Esophagus (tissue), 2 donors: Measurements from ENCODE around the gene TNNI2. TPM values are rescaled to one million over a fixed set of nuclear protein-coding genes. Genes with fewer than 3 reads are reported as not detected.
A peak's percentile ranks its signal among the peaks of the same experiment; 100 is the strongest.

ENCODE experiments used
- H3K27ac ChIP-seq, 2 donors: one replicate each; pipeline ENCODE4 v1.5.1; 2013; ENCODE audit warnings: low read depth in 2 of 2, mild to moderate bottlenecking in 2 of 2, inconsistent platforms in 1 of 2, low read length in 1 of 2, moderate library complexity in 1 of 2
- H3K27me3 ChIP-seq, 2 donors: one replicate each; pipeline ENCODE4 v1.6.1; 2013; ENCODE audit warnings: low read length in 2 of 2, control low read depth in 1 of 2, mild to moderate bottlenecking in 1 of 2; ENCODE audit not compliant: insufficient read depth in 2 of 2, control insufficient read depth in 1 of 2
- H3K36me3 ChIP-seq, 2 donors: one replicate each; pipeline ENCODE4 v1.6.1; 2013; ENCODE audit warnings: low read length in 1 of 2; ENCODE audit not compliant: control insufficient read depth in 2 of 2, insufficient read depth in 2 of 2
- H3K4me1 ChIP-seq, 2 donors: one replicate each; pipeline ENCODE4 v1.6.1; 2013; ENCODE audit warnings: low read length in 1 of 2; ENCODE audit not compliant: control insufficient read depth in 2 of 2, insufficient read depth in 2 of 2
- H3K4me3 ChIP-seq, 2 donors: one replicate each; pipeline ENCODE4 v1.5.1; 2013; ENCODE audit warnings: low read length in 2 of 2, mild to moderate bottlenecking in 2 of 2, low read depth in 1 of 2, moderate library complexity in 1 of 2
- H3K9me3 ChIP-seq, 2 donors: one replicate each; pipeline ENCODE4 v1.6.1; 2013; ENCODE audit warnings: mild to moderate bottlenecking in 2 of 2, low read depth in 1 of 2, low read length in 1 of 2, moderate library complexity in 1 of 2; ENCODE audit not compliant: control insufficient read depth in 2 of 2, insufficient read depth in 1 of 2
- WGBS, 2 donors: extraction: QIAGEN DNeasy Blood & Tissue Kit; methylation state at CpG; one replicate each; pipeline ENCODE4 v1.1.7; 2013; 5-methylcytosine and 5-hydroxymethylcytosine counted together
- polyA plus RNA-seq, 2 donors: library from polyadenylated mRNA; stranded (reverse); fragments of 200-250 nt; gene quantifications; one replicate each; pipeline ENCODE4 v1.2.3, GENCODE V29; 2013
- donor health status: healthy with polysubstance abuse.
- donor health status: Bipolar disorder and iron deficiency.

The TNNI2 gene
- polyA plus RNA-seq, 2 donors = 9.8 to 166 TPM

DNA sequence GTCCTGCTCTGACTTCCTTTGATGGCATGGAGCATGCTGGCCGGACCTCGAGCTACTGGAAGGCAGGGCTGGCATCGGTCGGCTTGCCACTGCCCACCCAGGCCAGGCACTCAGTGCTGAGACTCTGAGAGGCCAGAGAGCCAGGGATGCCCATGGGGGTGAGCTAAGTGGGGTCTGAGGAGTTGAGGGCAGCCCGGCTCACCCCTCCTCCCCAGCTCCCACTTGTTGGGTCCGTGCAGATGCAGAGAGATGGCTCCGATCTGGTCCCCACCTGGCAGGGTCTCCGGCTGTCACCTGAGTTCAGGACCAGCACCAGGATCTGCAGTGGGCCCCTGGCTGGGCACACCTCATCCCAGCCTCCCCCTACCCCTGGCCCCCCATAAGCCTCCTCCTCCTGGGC lies 27.4 kb downstream of the TNNI2 start:
- Histone ChIP-seq H3K27me3 (no peaks in the 10 kb centered on the region), H3K4me3 (no peak overlapping the region), H3K9me3 (no peaks in the 10 kb centered on the region), H3K36me3 (no peaks in the 10 kb centered on the region), H3K4me1 (peaks cover 11 to 32% of the 10 kb centered on the region in 2 donors), H3K27ac (no peak overlapping the region)
- WGBS, 2 donors = 84 to 93% methylated on average over 8 of the region's 8 CpGs

- Histone ChIP-seq H3K4me3 (no peak overlapping the region), H3K4me1 (peaks cover 11 to 32% of the 10 kb centered on the region in 2 donors), H3K27me3 (no peaks in the 10 kb centered on the region), H3K27ac (no peak overlapping the region), H3K36me3 (no peaks in the 10 kb centered on the region), H3K9me3 (no peaks in the 10 kb centered on the region)
- 83 to 86% methylated on average over 15 of the region's 15 CpGs for WGBS, 2 donors
These were observed 28.0 kb downstream of the TNNI2 start for GRCh38 chr11:1866776-1867175.

DNA sequence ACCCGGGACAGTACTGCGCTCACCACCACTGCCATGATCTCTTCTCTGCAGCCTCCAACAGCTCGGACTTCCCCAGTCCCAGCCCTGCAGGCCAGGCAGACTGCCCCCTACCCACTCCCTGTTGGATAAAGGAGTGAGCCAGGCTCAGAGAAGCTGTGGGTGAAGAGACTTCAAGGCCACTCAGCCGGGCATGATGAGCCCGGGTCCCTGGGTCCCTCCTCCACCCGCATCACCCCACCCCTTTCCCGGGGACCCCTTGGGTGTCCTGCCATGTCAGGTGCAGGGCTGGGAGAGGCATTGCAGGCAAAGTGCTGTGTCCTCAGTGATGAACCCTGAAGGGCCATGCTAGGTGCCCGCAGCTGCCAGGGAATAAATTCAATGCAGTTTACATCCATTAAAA lies 28.6 kb downstream of the TNNI2 start:
- no peak overlapping the region for H3K27ac ChIP-seq
- WGBS, 2 donors = 74 to 75% methylated on average over 8 of the region's 8 CpGs
- no peaks in the 10 kb centered on the region for H3K9me3 ChIP-seq
- peaks cover 11 to 32% of the 10 kb centered on the region in 2 donors for H3K4me1 ChIP-seq
- no peaks in the 10 kb centered on the region for H3K36me3 ChIP-seq
- no peaks in the 10 kb centered on the region for H3K27me3 ChIP-seq
- no peak overlapping the region for H3K4me3 ChIP-seq

GRCh38 chr11:1868056-1868635 lies 29.4 kb downstream of the TNNI2 start:
- Histone ChIP-seq H3K4me3 (no peak overlapping the region), H3K9me3 (no peaks in the 10 kb centered on the region), H3K27ac (peak overlapping the region; percentile 1 to 56), H3K36me3 (no peaks in the 10 kb centered on the region), H3K4me1 (peaks cover 11 to 31% of the 10 kb centered on the region in 2 donors), H3K27me3 (no peaks in the 10 kb centered on the region)
- WGBS, 2 donors = 80 to 90% methylated on average over 14 of the region's 14 CpGs

DNA sequence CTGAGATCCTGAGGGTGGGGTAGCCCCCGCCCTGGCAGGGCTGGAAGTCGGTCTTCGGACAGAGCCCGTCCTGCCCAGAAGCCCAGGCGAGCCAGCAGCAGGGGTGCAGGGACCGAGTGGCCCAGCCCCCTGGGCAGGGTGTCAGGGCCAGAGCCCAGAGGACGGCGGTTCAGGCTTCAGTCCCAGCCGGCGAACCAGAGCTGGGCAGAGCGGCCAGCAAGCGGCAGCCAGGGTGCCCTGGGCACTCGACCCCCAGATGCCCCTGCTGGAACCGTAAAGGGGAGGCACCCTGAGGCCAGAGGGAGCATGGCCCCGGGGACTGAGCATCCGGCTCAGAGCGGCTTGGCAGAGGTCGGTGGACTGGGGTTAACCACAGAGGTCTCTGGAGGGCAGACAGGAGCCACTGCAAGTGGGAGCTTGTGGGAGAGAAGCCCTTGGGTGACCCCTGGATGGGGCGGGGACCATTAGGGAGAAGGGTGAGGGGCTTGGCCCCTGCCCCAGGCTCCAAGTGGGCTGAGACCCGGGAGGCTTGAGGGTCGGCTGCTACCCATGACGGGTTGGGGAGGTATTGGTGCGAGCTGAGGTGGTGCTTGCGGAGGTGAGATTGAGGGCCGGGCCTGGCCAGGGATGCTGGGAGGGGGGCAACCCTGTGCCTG lies 30.0 kb downstream of the TNNI2 start:
- Histone ChIP-seq H3K27ac (peak overlapping the region; percentile 37 to 56), H3K36me3 (no peaks in the 10 kb centered on the region), H3K27me3 (no peaks in the 10 kb centered on the region), H3K9me3 (no peaks in the 10 kb centered on the region), H3K4me1 (peaks cover 11 to 25% of the 10 kb centered on the region in 2 donors), H3K4me3 (peak overlapping the region in 1 of 2 donors; percentile 35)
- 71 to 77% methylated on average over 23 to 25 of the region's 25 CpGs for WGBS, 2 donors

DNA sequence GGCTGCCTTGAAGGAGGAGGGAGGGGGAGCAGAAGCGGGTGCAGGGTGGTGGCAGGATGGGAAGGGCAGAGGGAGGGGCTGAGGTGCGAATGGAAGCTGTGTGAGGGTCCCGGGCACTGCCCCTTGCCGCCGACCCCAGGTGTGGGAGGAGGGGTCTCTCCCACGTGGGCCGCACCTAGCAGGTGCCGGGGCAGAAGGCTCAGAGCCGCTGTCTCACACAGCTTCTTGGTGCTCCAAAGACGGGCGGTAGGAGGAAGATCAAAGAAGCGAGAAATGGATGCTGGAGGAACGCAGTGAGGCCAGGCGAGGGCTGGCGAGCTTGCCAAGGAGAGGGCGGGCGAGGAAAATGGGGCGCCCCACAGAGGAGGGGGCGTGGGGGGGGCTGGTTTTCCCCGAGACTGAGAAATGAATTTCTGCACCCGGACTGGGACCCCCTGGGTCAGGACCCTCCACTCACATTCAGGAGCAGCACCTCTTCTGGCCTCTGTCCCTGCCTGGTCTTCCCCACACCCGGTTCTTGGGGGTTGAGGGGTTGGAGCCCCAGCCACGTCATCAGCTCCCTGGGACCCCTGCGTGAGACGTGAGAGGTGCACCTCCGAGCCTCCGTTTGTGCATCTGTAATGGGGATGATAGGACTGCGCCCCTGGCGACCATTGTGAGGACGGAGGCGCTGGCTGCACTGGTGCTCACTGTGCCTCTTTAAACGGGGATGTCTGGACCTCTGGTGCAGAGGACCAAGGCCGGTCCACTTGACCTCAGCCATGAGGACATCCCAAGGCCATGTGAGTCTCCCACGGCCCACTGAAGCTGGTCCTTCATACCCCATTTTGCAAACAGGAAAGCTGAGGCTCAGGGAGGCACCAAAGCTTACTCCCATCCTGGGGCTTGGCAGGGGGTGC lies 30.9 kb downstream of the TNNI2 start:
- Histone ChIP-seq H3K9me3 (no peaks in the 10 kb centered on the region), H3K27ac (peak overlapping the region in 1 of 2 donors; percentile 22), H3K4me1 (peaks cover 8 to 22% of the 10 kb centered on the region in 2 donors), H3K36me3 (no peaks in the 10 kb centered on the region), H3K27me3 (no peaks in the 10 kb centered on the region), H3K4me3 (peak overlapping the region in 1 of 2 donors; percentile 35)
- 70 to 71% methylated on average over 34 of the region's 34 CpGs for WGBS, 2 donors

GRCh38 chr11:1870326-1870696 lies 31.5 kb downstream of the TNNI2 start:
- no peaks in the 10 kb centered on the region for H3K9me3 ChIP-seq
- peak overlapping the region in 1 of 2 donors; percentile 50 for H3K4me3 ChIP-seq
- peaks cover 4 to 19% of the 10 kb centered on the region in 2 donors for H3K4me1 ChIP-seq
- no peaks in the 10 kb centered on the region for H3K27me3 ChIP-seq
- peak overlapping the region; percentile 19 to 22 for H3K27ac ChIP-seq
- H3K36me3 ChIP-seq = no peaks in the 10 kb centered on the region
- WGBS, 2 donors = 39 to 61% methylated on average over 12 of the region's 12 CpGs

DNA sequence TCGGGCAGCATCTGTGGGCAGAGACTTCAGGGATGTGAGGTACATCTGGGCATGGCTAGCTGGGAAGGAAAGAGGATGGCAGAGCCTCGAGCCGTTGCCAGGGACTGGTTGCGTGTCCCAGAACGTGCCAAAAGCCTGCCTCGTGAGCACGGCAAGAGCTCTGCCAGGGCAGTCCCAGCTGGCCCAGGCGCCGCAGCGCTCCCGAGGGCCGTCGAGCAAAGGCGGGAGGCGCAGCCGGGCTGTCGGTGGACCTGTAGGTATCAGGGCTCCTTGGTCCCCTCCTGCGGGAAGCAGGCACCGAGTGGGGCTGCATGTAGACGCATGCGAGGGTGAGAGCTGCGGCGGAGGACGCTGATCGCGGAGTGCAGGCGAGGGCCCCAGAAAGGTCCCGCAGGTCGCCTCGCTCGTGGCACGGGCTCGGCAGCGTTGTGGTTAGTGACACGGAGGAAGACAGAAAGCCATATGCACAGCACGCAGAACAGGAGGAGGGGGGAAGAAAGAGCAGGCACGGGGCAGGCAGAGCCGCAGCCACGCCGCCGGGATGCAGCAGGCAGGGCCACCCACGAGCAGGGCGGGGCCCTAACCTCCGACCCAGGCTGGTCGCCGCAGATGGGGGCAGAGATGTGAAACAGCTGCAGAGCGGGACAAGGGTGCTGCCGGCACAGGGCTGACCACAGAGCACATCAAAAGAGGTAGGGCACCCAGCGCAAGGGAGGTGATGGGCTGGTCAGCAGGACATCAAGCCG lies 32.1 kb downstream of the TNNI2 start:
- Histone ChIP-seq H3K9me3 (no peaks in the 10 kb centered on the region), H3K4me1 (peaks cover 0 to 20% of the 10 kb centered on the region in 2 donors), H3K4me3 (peak overlapping the region; percentile 21 to 50), H3K36me3 (no peaks in the 10 kb centered on the region), H3K27me3 (no peaks in the 10 kb centered on the region), H3K27ac (peak overlapping the region; percentile 48 to 68)
- WGBS, 2 donors = 20 to 24% methylated on average over 50 of the region's 50 CpGs

DNA sequence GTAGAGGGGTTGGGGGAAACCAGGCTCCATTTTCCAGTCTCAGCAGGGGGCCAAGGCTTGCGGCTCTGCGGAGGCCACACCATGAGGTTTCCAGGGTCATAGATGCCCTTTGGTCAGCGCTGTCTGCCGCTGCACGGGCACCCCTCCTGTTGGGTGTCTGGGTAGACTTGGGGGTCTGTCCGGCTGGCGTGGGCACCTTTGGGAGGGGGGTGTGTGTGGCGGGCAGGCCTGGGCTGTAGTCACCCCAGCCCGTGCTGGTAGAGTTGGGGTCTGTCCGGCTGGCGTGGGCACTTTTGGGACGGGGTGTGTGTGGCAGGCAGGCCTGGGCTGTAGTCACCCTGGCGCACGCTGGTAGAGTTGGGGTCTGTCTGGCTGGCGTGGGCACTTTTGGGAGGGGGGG lies 32.8 kb downstream of the TNNI2 start:
- Histone ChIP-seq H3K27ac (peak overlapping the region; percentile 27 to 68), H3K4me3 (peak overlapping the region; percentile 21 to 50), H3K27me3 (no peaks in the 10 kb centered on the region), H3K36me3 (no peaks in the 10 kb centered on the region), H3K4me1 (peaks cover 0 to 25% of the 10 kb centered on the region in 2 donors), H3K9me3 (no peaks in the 10 kb centered on the region)
- 49 to 80% methylated on average over 15 of the region's 15 CpGs for WGBS, 2 donors
